Measurements from ENCODE around the gene COL27A1. TPM values are rescaled to one million over a fixed set of nuclear protein-coding genes. Genes with fewer than 3 reads are reported as not detected.
A peak's percentile ranks its signal among the peaks of the same experiment; 100 is the strongest.

COL27A1 gene
- total and polyA plus RNA-seq, 2 donors = 8.1 to 21.5 TPM

DNA sequence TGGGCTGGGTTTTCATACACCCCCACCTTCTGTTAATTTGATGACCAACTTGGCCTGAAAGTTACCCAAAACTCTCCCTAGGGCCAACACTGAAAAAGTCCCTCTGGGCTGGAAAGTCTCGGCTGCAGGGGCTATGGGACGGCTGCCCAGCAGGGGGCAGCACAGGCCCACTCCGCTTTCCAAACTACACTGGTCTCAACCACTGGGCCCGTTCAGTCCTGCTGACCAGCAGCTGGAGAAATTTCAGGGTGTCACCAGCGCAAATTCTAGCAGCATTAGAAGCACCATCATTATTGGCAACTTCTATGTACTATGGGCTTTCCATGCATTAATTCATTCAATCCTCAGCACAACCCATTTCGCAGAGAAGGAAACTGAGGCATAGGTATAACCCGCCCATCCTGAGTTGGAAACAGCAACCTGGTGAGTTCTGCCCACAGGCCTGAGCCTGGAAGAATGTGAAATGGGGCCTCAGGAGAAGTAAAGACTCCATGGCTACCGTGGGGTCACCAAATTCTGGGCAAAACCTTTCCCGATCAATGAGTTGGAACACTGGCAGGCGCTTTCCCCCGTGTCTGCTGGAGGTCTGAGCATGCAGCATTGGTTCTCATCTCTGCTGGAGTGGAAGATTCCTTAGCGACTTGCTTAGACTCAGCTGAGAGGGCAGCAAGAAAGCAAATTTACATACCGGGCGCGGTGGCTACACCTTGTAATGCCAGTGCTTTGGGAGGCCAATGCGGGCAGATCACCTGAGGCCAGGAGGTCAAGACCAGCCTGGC is 184.0 kb downstream of the COL27A1 start:
- whole genome bisulfite sequencing = 82% methylated on average over 16 of the region's 16 CpGs
- Histone ChIP-seq H3K36me3 (ENCODE audit: insufficient read depth) (peaks cover 17% of the 10 kb centered on the region), H3K4me3 (ENCODE audit: low read depth, low read length) (no peak overlapping the region), H3K4me1 (ENCODE audit: insufficient read depth) (no peaks in the 10 kb centered on the region), H3K27ac (ENCODE audit: low read depth) (no peak overlapping the region)
- DNase-seq (ENCODE audit: extremely low spot score) = no peak

DNA sequence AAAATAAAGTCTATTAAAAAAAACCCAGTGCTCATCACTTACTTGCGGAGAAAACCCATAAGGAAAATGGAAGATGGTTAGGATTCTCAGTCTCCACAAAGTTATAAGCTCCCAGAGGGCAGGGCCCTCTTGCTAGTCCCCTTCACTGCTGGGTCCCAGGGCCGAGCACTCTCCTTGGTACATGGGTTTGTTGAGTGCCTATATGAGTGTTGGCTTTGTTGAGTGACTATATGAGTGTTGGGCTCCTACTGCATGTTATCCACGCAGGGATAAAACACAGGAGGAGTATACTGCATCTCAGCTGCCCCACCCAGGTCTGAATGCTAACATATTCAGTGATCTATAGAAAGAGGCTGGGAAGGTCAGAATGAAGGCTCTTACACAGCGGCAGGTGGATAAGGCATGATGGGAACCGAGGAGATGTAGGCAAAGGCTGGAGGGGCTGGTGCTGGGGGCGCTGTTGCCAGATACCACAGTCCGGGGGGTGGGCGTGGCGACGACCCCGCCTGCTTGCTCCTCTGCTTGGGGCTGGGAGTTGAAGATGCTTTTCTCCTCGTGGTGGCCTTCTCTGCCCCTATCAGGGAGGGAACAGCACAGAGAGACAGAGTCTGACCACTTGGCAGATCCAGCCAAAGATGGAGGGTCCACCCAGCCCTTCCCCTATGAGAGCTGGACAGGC is 186.0 kb downstream of the COL27A1 start:
- Histone ChIP-seq H3K27ac (ENCODE audit: low read depth) (no peak overlapping the region), H3K36me3 (ENCODE audit: insufficient read depth) (peaks cover 18% of the 10 kb centered on the region), H3K4me1 (ENCODE audit: insufficient read depth) (no peaks in the 10 kb centered on the region), H3K4me3 (ENCODE audit: low read depth, low read length) (no peak overlapping the region)
- 91% methylated on average over 12 of the region's 12 CpGs for WGBS
- no peak for DNase-seq (ENCODE audit: extremely low spot score)

DNA sequence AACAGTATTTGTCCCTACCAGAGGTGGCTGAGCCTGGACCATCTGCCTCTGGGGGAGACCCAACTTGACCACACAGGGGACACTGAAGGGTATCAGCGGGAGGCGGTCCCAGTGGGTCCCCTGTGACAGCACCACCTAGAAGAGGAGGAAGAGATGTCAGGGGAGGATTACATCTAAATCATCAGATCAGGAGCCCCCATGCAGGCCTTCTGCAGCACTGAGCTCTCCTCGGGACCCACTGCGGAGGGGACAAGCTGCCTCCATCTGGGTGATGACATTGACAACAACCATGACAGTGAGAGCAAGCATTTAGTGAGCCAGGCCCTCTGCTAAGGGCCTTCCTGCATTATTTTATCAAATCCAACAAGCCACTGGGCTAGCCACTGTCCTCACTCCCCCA is 186.7 kb downstream of the COL27A1 start:
- Histone ChIP-seq H3K4me1 (ENCODE audit: insufficient read depth) (no peaks in the 10 kb centered on the region), H3K4me3 (ENCODE audit: low read depth, low read length) (no peak overlapping the region), H3K27ac (ENCODE audit: low read depth) (no peak overlapping the region), H3K36me3 (ENCODE audit: insufficient read depth) (peaks cover 22% of the 10 kb centered on the region)
- no peak for DNase-seq (ENCODE audit: extremely low spot score)
- 95% methylated on average over 4 of the region's 4 CpGs for WGBS

DNA sequence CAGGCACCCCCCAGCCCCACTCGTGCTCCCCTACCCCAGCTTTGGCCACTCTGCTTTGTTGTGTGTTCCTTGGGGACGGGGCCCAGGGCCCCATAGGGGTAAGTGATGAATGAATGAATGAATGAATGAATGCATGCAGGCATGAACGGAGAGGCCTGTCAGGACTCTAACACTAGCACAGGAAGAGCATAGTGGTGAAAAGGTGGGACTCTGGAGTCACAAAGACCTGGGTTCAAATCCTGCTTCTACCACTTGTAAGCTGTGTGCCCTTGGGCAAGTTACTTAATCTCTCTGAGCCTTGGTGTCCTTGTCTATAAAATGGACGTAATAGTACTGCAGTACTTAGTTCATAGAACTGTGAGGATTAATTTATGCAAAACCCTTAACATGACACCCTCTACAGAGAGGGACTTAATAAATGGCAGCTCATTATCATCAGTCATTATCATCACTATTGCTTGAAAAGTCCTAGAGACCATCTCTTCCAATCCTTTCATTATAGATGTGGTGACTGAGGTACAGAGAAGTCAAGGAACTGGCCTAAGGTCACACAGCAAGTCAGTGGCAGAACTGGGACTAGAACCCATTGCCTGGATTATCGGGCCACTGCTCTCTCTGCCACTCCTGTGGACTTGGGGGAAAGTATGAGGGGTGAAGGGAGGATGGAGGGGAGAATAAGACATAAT is 187.6 kb downstream of the COL27A1 start:
- WGBS = 90% methylated on average over 5 of the region's 5 CpGs
- no peak for DNase-seq (ENCODE audit: extremely low spot score)
- no peak overlapping the region for H3K27ac ChIP-seq (ENCODE audit: low read depth)
- no peak overlapping the region for H3K4me3 ChIP-seq (ENCODE audit: low read depth, low read length)
- H3K4me1 ChIP-seq (ENCODE audit: insufficient read depth) = no peaks in the 10 kb centered on the region
- peaks cover 26% of the 10 kb centered on the region for H3K36me3 ChIP-seq (ENCODE audit: insufficient read depth)

DNA sequence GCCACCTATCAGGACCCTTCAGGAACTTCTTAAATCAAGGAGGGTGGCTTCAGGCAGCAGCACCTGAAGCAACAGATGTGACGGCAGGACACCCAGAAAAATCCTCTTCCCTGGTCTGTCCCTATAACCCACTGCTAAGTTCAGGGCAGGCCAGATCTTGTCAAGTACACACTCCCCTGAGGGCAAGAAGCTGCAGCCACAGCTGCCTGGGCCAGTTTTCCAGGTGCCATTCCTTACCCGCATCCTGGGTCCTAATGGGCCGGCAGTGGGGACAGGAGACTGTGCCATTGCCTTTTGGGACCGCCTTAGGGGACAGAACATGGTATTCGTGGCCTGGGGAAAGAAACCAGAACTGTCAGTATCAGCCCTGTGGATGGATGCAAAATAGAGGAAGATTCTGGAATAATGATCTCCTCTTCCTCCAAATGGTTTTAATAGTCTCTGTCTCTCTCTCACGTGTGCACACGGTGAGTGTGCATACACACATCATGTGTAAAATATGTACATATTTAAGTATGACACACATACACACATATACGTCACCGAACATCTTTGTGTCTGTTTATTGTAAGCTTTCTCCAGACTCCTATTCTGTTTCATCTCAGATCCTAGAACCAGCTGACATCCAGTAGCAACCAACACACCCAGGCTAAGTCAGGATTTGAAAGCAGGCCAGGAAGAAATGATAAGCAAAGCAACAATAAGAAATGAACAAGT is 188.3 kb downstream of the COL27A1 start:
- Histone ChIP-seq H3K27ac (ENCODE audit: low read depth) (no peak overlapping the region), H3K4me3 (ENCODE audit: low read depth, low read length) (no peak overlapping the region), H3K4me1 (ENCODE audit: insufficient read depth) (no peaks in the 10 kb centered on the region), H3K36me3 (ENCODE audit: insufficient read depth) (peaks cover 27% of the 10 kb centered on the region)
- DNase-seq (ENCODE audit: extremely low spot score) = no peak
- WGBS = 77% methylated on average over 9 of the region's 9 CpGs

DNA sequence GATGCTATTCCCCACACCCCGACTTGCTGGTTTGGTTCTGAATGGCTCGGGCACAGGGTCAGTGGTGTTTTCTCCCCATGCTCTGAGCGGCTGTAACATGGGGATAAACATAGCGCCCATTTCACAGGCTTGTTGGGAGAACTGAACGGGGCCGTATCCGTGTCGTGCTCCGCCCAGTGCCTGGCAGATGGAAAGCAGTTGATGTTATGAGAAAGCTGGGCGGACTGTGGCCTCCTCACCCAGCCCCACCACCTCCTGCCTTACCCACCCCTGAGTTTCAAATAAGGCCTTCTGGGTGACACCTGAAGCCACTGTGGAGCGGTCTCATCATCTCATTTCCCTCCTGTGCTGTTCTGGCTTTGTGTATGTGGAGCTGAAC is 188.8 kb downstream of the COL27A1 start:
- Histone ChIP-seq H3K4me3 (ENCODE audit: low read depth, low read length) (no peak overlapping the region), H3K36me3 (ENCODE audit: insufficient read depth) (peaks cover 29% of the 10 kb centered on the region), H3K4me1 (ENCODE audit: insufficient read depth) (no peaks in the 10 kb centered on the region), H3K27ac (ENCODE audit: low read depth) (no peak overlapping the region)
- no peak for DNase-seq (ENCODE audit: extremely low spot score)
- 88% methylated on average over 11 of the region's 11 CpGs for whole genome bisulfite sequencing

DNA sequence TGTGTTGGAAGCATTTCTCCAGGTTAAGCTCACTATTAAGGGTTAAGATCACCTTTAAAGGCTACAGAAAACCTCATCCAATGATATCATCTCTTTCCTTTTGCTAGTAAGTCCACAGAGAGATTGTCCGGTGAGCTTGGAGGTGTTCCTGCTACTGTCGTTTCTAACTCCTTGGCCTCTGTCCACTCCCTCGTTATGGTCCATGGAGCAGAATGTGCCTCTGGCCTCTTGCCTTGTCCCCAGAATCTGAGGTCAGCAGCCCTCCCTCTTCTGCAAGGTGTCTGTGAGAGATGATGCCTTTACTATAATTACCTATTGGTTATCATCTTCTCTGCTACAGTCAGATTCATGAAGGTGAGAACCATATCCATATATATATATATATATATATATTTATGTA is 189.4 kb downstream of the COL27A1 start:
- Histone ChIP-seq H3K4me3 (ENCODE audit: low read depth, low read length) (no peak overlapping the region), H3K36me3 (ENCODE audit: insufficient read depth) (peaks cover 29% of the 10 kb centered on the region), H3K27ac (ENCODE audit: low read depth) (no peak overlapping the region), H3K4me1 (ENCODE audit: insufficient read depth) (no peaks in the 10 kb centered on the region)
- no peak for DNase-seq (ENCODE audit: extremely low spot score)
- 59% methylated on average over 3 of the region's 3 CpGs for WGBS

DNA sequence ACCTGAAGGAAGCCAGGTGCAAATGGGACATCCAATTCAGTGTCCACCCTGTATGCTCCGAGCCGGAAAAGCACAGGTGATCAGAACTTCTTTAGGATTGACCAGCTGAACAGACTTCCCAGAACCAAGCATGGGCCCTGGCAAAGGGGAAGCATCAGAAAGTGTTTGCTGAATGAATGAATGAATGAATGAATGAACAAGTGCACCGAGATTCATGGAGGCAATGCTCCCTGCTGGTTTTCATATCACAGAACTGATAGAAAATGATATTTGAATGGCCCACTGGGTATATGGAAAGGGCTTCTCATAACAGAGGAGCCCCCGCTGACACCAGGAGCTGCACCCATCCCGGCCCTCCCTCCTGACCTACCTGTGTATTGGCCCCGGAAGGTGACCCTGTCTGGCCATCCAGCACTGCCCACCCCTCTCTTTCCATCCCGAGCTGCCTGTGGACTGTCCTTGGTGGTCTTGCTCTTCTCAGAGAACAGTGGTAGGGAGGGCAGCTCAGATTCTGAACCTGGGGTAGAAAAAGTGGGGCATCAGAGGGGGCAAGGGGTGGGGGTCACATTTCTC is 190.2 kb downstream of the COL27A1 start:
- peaks cover 31% of the 10 kb centered on the region for H3K36me3 ChIP-seq (ENCODE audit: insufficient read depth)
- H3K4me1 ChIP-seq (ENCODE audit: insufficient read depth) = no peaks in the 10 kb centered on the region
- no peak overlapping the region for H3K4me3 ChIP-seq (ENCODE audit: low read depth, low read length)
- 93% methylated on average over 7 of the region's 7 CpGs for WGBS
- no peak overlapping the region for H3K27ac ChIP-seq (ENCODE audit: low read depth)
- DNase-seq (ENCODE audit: extremely low spot score) = no peak

DNA sequence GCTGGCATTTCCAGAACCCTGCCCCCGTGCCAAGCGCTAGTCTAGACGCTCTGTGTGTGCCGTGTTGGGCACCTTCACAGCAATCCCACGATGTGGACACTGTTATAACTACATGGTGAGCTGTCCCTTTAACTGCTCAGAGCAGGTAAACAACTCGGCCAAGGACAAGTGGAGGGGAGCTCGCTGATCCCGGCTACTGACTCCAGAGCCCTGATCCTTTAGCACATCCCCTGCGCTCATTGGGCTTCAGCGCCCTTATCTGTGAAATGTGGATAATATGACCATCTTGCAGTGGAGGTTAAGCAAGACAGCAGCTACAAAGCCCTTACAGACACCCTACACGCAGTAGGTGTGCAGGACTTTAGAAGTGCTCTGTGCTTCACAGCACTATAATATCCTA is 190.8 kb downstream of the COL27A1 start:
- Histone ChIP-seq H3K4me1 (ENCODE audit: insufficient read depth) (no peaks in the 10 kb centered on the region), H3K4me3 (ENCODE audit: low read depth, low read length) (no peak overlapping the region), H3K36me3 (ENCODE audit: insufficient read depth) (peaks cover 31% of the 10 kb centered on the region), H3K27ac (ENCODE audit: low read depth) (no peak overlapping the region)
- DNase-seq (ENCODE audit: extremely low spot score) = no peak
- WGBS = 85% methylated on average over 11 of the region's 11 CpGs

DNA sequence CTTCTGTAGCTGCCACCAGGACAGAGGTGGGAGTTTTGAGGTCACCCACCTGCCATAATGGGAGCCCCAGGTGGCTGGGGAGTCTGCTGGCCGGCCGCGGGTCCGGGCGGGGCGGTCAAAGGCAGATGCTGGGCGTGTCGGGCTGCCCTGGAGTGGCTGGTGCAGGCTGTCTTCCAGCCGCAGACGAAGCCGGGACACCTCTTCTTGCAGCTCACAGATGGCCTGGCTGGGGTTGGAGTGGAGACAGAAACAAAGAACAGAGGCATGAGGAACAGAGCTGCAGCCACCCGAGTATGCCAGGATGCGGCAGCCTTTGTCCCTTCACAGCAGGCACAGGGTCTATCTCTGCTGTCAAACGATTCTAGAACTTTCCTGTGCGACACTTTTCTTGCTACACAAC is 192.3 kb downstream of the COL27A1 start:
- Histone ChIP-seq H3K4me1 (ENCODE audit: insufficient read depth) (no peaks in the 10 kb centered on the region), H3K27ac (ENCODE audit: low read depth) (no peak overlapping the region), H3K36me3 (ENCODE audit: insufficient read depth) (peaks cover 25% of the 10 kb centered on the region), H3K4me3 (ENCODE audit: low read depth, low read length) (no peak overlapping the region)
- 90% methylated on average over 15 of the region's 15 CpGs for WGBS
- no peak for DNase-seq (ENCODE audit: extremely low spot score)

DNA sequence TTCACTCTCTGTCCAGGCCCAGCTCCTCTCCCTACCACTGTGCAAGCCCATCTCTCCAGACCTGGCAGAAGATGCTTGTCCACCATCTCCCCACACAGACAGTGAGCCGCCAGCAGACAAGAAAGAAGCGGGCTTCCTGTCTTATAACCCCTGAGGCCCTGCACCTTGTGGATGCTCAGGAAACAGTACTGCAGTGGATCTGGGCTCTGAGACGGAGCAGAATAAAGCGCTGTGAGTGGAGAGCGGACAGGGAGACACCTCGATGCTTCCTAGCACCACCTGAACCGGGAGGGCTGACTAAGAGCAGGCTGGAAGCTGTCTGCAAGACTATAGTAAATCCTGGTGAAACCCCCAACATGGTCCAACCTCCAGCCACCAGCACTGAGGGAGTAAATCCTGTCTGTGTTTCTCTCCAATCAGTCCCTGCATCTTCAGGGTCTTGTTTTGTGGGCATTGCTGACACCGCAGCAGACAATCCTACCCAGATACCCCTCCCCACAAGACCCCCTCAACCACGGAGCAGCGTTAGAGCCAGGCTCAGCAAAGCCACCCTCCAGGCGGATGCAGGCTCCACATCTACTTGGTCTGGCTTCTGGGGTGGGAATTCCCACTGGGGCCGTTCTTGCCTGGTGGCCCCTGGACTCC is 193.0 kb downstream of the COL27A1 start:
- DNase-seq (ENCODE audit: extremely low spot score) = no peak
- Histone ChIP-seq H3K27ac (ENCODE audit: low read depth) (no peak overlapping the region), H3K4me1 (ENCODE audit: insufficient read depth) (no peaks in the 10 kb centered on the region), H3K36me3 (ENCODE audit: insufficient read depth) (peaks cover 22% of the 10 kb centered on the region), H3K4me3 (ENCODE audit: low read depth, low read length) (no peak overlapping the region)
- WGBS = 81% methylated on average over 12 of the region's 12 CpGs

DNA sequence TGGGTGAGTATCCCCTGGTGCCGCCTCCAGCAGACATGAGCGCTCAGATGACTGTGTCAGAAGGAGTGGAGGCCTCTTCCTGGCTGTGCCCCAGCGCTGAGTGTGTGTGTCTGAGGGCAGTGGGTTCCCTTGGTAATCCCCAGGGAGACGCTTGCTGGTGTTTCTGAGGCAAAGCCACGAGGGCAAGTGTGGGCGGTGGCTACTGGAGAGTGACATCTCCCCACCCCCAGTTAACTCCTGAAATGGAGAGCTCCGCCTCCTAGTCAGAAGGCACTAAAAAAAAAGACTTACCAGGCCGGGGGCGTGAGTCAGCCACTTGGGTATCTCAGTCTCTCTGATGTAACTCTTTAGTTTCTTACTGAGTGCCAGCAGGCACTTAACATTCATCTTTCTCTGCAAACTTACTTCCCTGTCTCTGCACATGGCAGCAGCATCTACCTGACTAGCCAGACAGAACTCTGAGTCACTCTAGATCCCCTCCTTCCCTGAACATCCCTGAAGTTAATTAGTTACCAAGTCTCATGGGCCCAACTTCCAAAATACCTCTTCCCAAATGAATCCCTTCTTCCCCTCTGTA is 193.7 kb downstream of the COL27A1 start:
- no peak overlapping the region for H3K4me3 ChIP-seq (ENCODE audit: low read depth, low read length)
- WGBS = 28% methylated on average over 9 of the region's 9 CpGs
- H3K4me1 ChIP-seq (ENCODE audit: insufficient read depth) = no peaks in the 10 kb centered on the region
- no peak overlapping the region for H3K27ac ChIP-seq (ENCODE audit: low read depth)
- peaks cover 21% of the 10 kb centered on the region for H3K36me3 ChIP-seq (ENCODE audit: insufficient read depth)
- peak; percentile 14 for DNase-seq (ENCODE audit: extremely low spot score)
